ENCODE results near the gene IRX4.
A peak's percentile ranks its signal among the peaks of the same experiment; 100 is the strongest.

IRX4 gene

DNA sequence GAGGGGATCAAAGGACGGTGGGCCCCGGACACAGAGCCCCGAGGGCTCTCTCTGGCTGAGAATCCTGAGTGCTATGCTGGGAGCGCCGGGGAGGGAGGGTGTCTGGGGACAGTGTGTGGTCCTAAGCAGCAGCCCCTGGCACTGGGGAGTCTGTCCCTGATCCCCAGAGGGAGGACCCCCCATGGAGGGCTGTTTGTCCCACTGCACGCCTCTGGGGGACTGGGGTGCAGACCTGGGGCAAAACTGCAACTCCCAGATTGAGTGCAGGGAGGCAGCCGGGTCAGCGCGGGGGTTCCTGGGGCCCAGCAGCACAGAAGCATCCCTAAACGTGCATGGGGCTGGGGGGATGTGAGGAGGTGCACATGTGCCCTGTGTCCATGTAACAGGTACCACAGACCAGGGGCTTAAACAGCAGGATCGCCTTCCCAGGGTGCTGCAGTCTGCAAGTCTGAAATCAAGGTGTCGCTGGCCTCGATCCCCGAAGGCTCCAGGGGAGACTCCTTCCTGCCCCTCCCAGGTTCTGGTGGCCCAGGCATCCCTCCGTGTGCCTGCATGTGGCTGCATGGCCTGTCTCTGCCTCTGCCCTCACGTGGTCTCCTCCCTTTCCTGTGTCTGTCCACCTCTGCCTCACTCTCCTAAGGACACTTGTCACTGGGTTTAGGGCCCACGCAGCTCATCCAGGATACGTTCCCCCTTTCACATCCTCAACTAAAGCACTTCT, 35.9 kb upstream of the IRX4 start:
- H3K27me3 Mint-ChIP-seq: peaks cover 42% of the 10 kb centered on the region
- peak; percentile 7 for ATAC-seq
- no peak overlapping the region for H3K27ac Mint-ChIP-seq
- peaks cover 10% of the 10 kb centered on the region for H3K9me3 Mint-ChIP-seq
- H3K4me1 Mint-ChIP-seq: no peaks in the 10 kb centered on the region
- no peaks in the 10 kb centered on the region for H3K36me3 Mint-ChIP-seq
- H3K4me3 Mint-ChIP-seq: no peak overlapping the region

DNA sequence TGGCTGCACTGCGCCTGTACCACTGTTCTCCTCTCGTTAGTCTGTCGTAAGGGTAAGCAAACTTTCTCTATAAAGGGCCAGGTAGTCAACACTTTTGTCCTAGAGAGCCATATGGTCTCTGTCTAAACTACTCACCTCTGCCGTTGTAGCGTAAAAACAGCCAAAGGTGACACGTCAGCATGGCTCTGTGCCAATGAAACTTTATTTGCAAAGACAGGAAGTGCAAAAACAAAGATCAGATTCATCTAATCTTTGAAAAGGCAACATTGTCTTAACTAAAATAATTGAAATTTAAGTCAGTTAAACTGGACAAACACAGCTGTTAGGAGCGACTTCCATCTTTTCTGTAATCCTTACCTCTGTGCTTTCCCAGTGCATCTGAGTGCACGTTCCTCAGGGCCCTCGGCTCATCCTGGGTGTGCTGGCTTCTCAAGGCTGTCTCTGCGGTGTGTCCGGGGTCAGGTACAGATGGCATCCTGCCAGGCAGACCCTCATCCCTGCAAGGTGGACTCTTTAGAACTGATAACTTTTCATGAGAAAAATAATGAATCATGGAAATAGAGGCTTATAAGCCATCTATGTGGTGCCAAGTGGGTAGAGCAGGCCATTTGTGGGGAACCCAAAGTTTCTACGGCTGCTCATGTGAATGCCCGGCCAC, 35.2 kb upstream of the IRX4 start:
- ATAC-seq: no peak
- Mint-ChIP-seq H3K9me3 (peaks cover 10% of the 10 kb centered on the region), H3K4me3 (no peak overlapping the region), H3K36me3 (no peaks in the 10 kb centered on the region), H3K27me3 (peaks cover 41% of the 10 kb centered on the region), H3K27ac (no peak overlapping the region), H3K4me1 (no peaks in the 10 kb centered on the region)

DNA sequence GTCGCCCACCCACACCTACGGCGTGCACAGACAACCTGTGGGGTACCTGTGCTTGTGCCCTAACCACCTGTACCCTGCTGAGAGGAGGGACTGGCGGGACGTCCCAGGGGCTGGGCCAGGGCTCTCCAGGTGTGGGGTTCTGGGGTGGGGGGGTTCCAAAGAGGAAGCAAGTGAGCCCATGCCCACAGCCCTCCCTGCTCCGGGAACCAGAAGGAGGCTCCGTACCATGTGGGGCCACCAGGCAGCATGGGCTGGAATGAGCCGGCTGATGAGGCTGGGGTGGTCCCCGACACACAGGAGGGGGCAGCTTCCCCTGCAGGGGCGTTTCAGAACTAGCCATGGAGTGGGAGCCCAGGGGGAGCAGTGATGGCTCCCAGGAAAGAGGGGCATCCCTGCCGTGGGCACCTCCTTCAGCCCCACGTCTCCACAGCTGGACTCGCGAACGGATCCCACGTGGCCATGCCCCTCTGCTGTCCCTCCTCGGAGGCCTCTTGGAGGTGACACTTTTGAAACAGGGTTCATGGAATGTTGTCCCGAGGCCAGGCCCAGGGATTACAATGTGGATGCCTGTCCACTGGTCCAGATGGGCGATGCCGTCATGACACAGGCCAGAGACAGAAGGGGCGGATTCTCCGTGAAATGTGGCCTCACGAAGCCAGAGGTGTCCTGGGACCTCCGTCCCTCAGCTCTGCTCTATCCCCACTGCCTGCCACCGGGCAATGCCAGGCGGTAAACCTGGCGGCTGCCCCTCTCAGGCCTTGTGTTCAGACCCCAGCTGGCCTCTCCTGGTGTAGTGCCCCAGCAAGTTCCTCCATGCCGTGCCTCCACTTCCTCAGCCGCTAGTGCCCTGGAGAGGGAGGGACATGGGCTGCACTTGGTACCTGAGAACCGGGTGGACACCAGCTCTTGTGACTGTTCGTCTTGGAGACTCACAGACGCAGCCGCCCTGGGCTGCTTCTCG, 33.6 kb upstream of the IRX4 start:
- no peak overlapping the region for H3K4me3 Mint-ChIP-seq
- peaks cover 10% of the 10 kb centered on the region for H3K9me3 Mint-ChIP-seq
- H3K27ac Mint-ChIP-seq: no peak overlapping the region
- peaks cover 41% of the 10 kb centered on the region for H3K27me3 Mint-ChIP-seq
- no peaks in the 10 kb centered on the region for H3K4me1 Mint-ChIP-seq
- no peak for ATAC-seq
- H3K36me3 Mint-ChIP-seq: no peaks in the 10 kb centered on the region

DNA sequence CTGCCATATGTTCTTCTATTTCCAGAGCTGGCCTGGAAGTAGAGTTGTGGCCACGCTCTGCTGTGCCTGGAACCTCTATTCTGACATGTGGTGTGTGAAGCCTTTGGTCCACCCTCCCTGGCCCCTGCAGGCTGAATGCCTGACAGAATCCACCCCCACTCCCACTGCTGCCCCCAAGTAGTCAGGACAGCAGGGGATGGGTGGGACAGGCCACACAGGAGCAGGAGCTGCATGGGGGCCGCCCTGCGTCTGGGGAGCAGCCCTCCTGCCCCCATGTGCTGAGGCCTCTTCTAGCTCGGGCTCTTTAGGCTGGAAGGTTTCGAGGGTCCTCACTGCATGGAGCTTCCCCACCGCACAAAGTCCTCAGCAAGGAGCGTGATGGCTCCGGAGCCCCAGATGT, 32.6 kb upstream of the IRX4 start:
- no peaks in the 10 kb centered on the region for H3K36me3 Mint-ChIP-seq
- H3K27me3 Mint-ChIP-seq: peaks cover 35% of the 10 kb centered on the region
- peaks cover 10% of the 10 kb centered on the region for H3K9me3 Mint-ChIP-seq
- ATAC-seq: no peak
- no peaks in the 10 kb centered on the region for H3K4me1 Mint-ChIP-seq
- H3K27ac Mint-ChIP-seq: no peak overlapping the region
- H3K4me3 Mint-ChIP-seq: no peak overlapping the region

DNA sequence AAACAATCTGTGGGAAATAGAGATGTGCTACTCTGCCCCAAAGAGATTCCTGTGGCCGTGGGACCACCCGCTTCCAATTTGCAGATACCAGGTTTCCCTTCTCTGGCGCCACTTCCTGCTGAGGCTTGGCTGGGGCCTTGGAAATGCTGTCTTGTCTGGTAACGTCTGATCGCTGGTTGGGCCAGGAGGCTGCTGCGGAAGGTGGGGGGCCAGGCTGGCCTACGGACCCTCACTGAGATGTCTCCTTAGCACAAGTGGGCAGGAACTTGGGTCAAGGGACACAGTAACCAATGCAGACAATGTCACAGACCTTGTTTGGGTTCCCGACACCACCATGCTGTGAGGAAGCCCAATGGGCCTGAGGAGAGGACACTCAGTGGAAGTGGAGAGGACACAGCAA, 31.7 kb upstream of the IRX4 start:
- no peaks in the 10 kb centered on the region for H3K4me1 Mint-ChIP-seq
- H3K27ac Mint-ChIP-seq: no peak overlapping the region
- H3K4me3 Mint-ChIP-seq: no peak overlapping the region
- H3K36me3 Mint-ChIP-seq: no peaks in the 10 kb centered on the region
- no peak for ATAC-seq
- H3K27me3 Mint-ChIP-seq: peaks cover 36% of the 10 kb centered on the region
- H3K9me3 Mint-ChIP-seq: peaks cover 10% of the 10 kb centered on the region

DNA sequence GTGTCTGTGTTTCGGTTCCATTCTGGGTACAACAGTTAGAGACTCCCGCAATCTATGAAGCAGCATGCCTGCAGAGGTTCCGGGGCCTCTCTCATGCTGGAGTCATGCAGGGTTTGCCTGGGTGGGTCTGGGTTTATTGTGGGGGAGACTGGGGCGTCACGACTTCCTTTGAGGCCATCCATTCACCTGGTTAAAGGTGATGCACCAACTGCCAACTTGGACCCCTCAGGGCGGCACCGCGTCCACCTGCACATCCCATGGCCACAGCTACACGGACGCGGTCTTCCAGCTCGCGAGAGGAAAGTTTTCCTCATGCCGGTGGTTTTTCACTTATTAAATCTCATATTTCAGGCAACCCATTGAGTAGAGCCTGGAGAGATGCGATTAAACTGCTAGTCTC, 30.9 kb upstream of the IRX4 start:
- no peak for ATAC-seq
- H3K27me3 Mint-ChIP-seq: peaks cover 36% of the 10 kb centered on the region
- H3K4me3 Mint-ChIP-seq: no peak overlapping the region
- peaks cover 10% of the 10 kb centered on the region for H3K9me3 Mint-ChIP-seq
- no peaks in the 10 kb centered on the region for H3K4me1 Mint-ChIP-seq
- H3K36me3 Mint-ChIP-seq: no peaks in the 10 kb centered on the region
- no peak overlapping the region for H3K27ac Mint-ChIP-seq

DNA sequence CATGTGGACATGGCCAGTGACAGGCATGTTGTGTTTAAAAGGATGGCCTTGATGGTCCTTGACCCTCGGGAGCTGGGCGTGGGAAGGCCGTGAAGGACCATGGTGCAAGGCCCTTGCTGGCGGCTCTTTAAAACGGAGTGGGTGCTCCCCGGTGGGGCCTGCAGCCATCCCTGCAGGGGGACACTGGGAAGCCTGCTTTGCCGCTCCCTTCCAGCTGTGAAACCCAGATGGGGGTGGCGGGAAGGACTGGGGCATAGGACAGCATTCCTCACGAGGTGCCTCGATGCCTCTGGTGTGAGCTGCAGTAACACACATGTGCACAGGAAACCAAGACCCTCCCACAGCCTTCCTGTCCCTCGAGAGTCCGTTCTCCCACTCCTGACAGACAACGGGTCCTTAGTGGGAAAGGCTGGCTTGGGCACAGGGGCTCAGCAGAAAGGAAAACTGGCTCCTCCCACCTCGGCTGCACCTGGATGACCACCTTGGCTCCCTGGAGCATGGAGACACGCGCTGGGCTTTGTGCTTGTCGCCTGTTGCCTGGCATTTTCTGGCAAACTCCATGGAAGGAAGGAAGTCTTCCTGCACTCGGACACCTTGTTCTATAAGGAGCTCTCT, 30.3 kb upstream of the IRX4 start:
- ATAC-seq: no peak
- H3K9me3 Mint-ChIP-seq: peaks cover 10% of the 10 kb centered on the region
- H3K36me3 Mint-ChIP-seq: no peaks in the 10 kb centered on the region
- no peak overlapping the region for H3K27ac Mint-ChIP-seq
- H3K4me1 Mint-ChIP-seq: no peaks in the 10 kb centered on the region
- peaks cover 33% of the 10 kb centered on the region for H3K27me3 Mint-ChIP-seq
- no peak overlapping the region for H3K4me3 Mint-ChIP-seq

DNA sequence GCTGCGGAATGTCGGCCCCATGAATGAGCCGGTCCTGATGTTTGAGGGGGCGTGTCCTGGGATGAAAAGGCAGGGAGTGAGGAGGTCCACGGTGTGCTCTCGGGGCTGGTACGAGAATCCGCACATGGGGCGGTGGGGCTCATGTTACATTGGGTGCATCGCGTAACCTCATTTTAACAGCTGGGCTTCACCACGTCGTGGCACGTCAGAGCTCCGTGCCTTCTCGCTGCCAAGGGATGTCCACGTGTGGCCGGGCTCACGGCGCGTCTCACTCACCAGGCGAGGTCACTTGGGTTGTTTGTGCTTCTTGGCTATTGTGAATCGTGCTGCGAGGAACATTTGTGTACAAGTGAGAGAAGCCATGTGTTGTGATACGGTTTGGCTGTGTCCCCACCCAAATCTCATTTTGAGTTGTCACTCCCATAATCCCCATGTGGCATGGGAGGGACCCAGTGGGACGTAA, 29.1 kb upstream of the IRX4 start:
- H3K27ac Mint-ChIP-seq: no peak overlapping the region
- H3K4me1 Mint-ChIP-seq: no peaks in the 10 kb centered on the region
- no peak for ATAC-seq
- no peak overlapping the region for H3K4me3 Mint-ChIP-seq
- peaks cover 7% of the 10 kb centered on the region for H3K9me3 Mint-ChIP-seq
- no peaks in the 10 kb centered on the region for H3K36me3 Mint-ChIP-seq
- peaks cover 22% of the 10 kb centered on the region for H3K27me3 Mint-ChIP-seq

DNA sequence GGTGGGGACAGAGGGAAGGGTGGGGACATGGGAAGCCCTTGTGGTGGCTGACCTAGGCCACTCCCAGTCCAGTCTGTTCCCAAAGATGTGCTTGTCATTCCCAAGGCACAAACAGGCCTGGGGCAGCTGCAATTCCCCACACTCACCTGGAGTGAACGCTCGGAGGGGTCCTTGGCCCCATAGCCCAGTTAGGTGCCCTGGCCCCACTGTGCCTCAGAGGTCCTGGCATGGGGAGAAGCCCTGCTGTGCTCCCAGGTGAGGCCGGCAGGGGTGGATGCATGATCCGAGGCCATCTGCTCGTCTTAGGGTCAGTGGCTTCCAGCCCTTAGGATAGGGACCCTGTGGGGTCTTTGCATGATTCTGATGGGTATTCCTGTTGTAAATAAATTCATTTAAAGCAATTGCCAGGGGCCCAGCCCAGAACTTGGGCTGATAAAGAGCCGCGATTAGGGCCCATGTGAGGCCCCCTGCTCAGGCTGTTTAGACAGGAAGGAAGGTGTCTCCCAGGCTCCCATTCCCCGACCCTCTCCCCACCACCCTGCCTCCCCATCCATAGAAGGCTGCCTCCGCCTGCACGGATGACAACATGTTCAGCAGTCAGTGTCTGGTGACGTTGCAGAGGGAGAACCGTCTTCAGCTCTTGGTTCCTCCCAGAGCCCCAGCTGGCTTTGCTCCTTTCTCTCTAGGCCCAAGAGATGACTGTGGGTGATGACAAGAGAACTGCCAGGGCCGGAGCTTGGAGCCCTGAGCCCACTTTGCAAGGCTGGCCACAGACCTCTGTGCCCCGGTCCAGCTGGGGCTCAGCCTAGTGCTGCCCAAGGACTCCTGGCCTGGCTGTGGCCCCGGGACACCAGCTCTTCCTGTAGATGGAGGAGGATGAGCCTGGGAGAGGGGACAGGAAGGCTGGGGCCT, 28.4 kb upstream of the IRX4 start:
- ATAC-seq: no peak
- Mint-ChIP-seq H3K27ac (no peak overlapping the region), H3K4me3 (no peak overlapping the region), H3K9me3 (peaks cover 7% of the 10 kb centered on the region), H3K4me1 (no peaks in the 10 kb centered on the region), H3K36me3 (no peaks in the 10 kb centered on the region), H3K27me3 (peaks cover 20% of the 10 kb centered on the region)

DNA sequence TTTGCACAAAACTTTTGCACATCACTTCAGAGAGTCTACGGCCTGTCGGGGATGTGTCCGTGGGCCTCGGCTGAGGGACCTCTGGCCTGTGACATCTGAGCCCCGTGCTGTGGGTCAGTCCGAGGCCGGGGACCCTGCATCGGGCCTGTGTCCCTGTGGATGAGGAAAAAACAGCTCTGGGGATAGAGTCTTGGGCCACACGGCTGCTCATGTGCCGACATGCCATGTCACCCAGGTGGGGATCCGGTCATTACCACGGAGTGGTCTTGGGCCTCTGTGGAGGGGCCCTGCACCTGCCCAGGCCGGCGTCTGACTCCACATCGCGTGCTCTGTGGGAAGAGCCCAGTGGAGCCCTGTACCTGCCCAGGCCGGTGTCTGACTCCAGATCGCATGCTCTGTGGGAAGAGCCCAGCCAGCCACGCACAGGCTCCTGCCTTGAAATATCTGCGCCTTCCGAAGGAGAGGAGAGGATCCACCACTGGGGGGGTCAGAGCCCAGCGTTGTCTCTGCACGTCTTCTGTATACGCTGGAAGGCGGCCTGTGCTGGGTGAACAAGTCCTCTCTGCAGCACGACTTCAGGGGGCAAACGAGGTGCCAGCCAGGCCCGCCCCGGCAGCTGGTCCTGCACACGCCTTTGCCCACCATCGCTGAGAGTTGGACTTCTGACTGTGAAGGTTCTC, 27.5 kb upstream of the IRX4 start:
- no peak overlapping the region for H3K27ac Mint-ChIP-seq
- ATAC-seq: no peak
- peaks cover 26% of the 10 kb centered on the region for H3K27me3 Mint-ChIP-seq
- H3K36me3 Mint-ChIP-seq: peaks cover 5% of the 10 kb centered on the region
- no peaks in the 10 kb centered on the region for H3K4me1 Mint-ChIP-seq
- no peak overlapping the region for H3K4me3 Mint-ChIP-seq
- peaks cover 12% of the 10 kb centered on the region for H3K9me3 Mint-ChIP-seq

DNA sequence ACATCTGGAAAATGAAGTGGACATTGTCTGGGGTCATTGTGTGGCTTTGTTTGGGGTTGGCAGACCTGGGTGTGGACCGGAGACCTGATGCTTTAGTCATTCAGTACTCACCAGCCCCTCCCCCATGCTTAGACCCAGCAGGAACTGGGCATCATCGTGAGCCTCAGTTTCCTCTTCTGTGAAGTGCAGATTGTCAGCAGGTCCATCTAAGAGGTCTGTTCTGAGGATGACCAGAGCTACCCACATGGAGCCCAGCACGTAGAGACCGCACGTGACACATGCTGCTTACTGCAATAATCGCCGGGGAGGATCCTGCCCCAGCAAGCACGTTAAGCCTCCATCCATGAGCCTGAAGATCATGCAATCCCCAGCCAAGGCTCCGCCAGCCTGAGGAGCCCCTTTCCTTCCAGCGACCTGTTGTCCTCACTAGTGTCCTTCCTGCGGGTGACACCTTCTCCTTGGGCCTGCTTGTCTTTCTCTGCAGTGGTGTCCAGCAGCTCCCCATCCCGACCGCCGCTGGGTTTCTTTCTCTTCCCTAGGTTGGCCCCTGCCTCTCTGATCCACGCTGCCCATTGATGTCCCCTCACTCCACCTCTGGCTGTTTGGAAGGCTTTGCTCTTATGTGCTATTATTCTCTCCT, 26.7 kb upstream of the IRX4 start:
- no peak for ATAC-seq
- no peak overlapping the region for H3K4me3 Mint-ChIP-seq
- H3K36me3 Mint-ChIP-seq: peaks cover 5% of the 10 kb centered on the region
- H3K4me1 Mint-ChIP-seq: no peaks in the 10 kb centered on the region
- peaks cover 26% of the 10 kb centered on the region for H3K27me3 Mint-ChIP-seq
- H3K27ac Mint-ChIP-seq: no peak overlapping the region
- peaks cover 5% of the 10 kb centered on the region for H3K9me3 Mint-ChIP-seq

DNA sequence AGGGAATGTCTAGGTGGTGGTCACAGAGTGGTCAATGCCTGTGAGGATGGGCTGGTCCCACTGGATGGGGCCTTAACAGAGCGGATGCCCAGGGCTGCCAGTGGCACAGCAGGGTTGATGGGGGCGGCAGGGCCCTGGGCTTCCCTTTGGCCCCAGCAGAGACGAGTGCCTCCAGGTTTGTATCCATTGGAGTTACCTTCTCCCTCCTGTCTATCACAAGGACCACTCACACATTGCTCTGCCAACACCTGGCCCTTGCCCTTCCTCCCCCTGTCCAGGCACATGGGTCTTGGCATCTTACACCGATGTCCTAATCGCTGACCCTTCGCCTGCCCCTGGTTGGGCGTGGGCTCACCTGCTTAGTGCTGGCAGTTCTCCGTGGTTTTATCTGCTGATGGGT, 26.2 kb upstream of the IRX4 start:
- no peak overlapping the region for H3K27ac Mint-ChIP-seq
- H3K27me3 Mint-ChIP-seq: peaks cover 31% of the 10 kb centered on the region
- ATAC-seq: peak; percentile 19
- peaks cover 5% of the 10 kb centered on the region for H3K36me3 Mint-ChIP-seq
- no peaks in the 10 kb centered on the region for H3K4me1 Mint-ChIP-seq
- peaks cover 5% of the 10 kb centered on the region for H3K9me3 Mint-ChIP-seq
- H3K4me3 Mint-ChIP-seq: no peak overlapping the region

DNA sequence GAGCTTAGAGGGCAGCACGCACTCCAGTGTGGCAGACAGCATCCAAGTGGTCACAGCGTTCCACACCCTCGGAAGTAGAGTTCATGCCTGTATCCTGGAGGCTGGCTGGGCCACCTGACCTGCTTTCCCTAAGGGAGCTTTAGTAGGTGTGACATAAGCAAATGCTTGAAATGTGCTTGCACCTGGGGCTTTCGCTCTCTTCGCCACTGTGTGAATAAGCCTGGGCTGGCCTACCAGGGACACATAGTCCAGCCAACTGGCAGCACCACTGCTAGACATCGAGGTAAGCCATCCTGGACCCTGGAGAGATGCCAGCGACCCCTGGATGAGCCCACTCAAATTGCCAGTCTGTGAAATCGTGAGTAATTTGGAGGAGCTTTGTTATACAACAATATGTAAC, 24.9 kb upstream of the IRX4 start:
- Mint-ChIP-seq H3K4me3 (no peak overlapping the region), H3K36me3 (peaks cover 5% of the 10 kb centered on the region), H3K27ac (no peak overlapping the region), H3K4me1 (no peaks in the 10 kb centered on the region), H3K9me3 (peaks cover 9% of the 10 kb centered on the region), H3K27me3 (peaks cover 42% of the 10 kb centered on the region)
- no peak for ATAC-seq

Data from stimulated activated memory B cell treated with anti-CD40 and anti-IgM and Interleukin-4, amounts not matched to agents 10 μg/mL and 1 μg/mL and 100 μg/mL, for 72 hours (primary cell).